GM19372 (cell line): ENCODE measurements around the gene STYK1.
A peak's percentile ranks its signal among the peaks of the same experiment; 100 is the strongest.

ENCODE experiments used
- ATAC-seq: cut with Tn5 transposase; IDR thresholded peaks from one replicate; pipeline ENCODE4 v1.9.1; 2021; ENCODE audit warnings: mild to moderate bottlenecking, low read depth, moderate library complexity; ENCODE audit not compliant: unreplicated experiment

Gene STYK1

DNA sequence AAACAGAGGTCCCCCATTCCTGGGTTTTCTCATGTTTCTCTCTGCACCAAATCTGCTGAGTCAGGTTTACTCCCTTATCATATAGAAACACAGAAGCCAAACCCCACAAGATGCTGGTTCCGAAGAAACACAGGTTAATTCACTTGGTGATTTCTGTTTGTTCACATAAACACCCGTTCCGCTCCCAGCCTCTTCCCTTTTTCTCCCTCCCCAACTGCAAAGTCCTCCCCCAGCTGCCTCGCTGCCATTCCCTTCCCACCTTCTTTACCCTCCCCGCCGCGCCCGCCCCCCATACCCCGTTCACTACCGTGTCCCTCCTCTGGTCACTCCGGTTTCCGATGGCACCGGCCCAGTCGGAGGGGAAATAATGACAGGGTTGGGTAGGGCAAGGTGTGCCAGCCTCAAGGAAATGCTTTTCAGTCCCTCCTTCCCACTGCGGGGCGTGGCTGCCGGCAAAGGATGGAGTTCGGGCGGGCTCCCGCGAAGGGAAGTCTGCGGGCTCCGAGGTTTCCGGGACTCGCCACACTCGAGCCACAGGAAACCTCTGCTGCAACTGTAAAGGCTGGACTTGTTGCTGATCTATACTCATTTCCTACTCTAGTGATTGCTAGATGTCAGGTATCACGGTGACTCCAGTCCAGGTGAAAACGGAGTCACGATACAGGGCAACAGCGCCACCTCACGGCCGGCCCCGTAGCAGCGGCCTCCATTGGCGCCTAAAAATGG lies at the start of gene STYK1:
Gene STYK1 (minus strand): TSS at position 394 of the 726 bp plus-strand sequence. CDS start 39,434 bp downstream, outside the sequence.
- peak; percentile 59 for ATAC-seq

DNA sequence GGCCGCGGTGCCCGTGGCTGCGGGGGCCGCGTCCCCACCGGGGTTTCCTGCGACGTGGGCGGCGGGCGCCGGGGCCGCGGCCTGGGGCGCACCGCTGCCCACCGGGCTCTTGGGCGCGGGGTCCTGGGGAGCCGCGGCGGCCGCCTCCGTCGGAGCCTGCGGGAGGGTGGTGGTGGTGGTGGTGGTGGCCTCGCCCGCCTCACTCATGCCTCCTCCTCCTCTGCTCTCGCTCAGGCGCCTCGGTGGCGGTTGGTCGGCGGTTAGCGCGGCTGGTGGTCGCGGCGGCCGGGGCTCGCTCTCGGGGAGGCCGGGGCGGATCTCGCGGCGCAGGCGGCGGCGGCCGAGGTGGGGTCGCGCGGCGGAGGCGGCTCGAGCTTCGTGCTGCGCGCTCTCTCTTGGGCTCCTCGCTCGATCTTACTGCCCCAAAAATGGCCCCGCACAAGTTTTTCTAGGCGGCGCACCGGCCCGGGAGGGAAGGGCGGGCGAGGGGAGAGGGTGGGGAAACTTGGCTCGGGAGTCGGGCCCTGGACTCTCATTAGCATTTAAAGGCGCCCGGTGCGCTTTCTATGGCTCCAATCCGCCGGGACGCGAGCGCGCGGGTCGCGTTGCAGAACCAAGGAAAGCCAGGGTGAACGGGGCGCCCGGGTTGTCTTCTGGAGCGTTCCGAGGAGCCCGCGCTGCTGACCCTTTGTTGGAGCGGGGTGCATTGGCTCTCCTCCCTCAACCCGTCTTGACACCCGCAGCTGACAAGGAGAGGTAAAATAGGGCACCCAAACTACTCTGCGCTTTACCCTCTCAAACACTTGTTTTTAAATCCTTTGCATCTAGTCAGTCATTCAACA lies 49.3 kb upstream of the STYK1 start, which contains the start of gene YBX3:
Gene YBX3 (minus strand): TSS at position 419 of the 842 bp plus-strand sequence. CDS start 212 bp downstream, at position 207.
- ATAC-seq, result peak; percentile 48

- peak; percentile 44 for ATAC-seq
Measured at GRCh38 chr12:10722502-10722904, 48.7 kb upstream of the STYK1 start.

DNA sequence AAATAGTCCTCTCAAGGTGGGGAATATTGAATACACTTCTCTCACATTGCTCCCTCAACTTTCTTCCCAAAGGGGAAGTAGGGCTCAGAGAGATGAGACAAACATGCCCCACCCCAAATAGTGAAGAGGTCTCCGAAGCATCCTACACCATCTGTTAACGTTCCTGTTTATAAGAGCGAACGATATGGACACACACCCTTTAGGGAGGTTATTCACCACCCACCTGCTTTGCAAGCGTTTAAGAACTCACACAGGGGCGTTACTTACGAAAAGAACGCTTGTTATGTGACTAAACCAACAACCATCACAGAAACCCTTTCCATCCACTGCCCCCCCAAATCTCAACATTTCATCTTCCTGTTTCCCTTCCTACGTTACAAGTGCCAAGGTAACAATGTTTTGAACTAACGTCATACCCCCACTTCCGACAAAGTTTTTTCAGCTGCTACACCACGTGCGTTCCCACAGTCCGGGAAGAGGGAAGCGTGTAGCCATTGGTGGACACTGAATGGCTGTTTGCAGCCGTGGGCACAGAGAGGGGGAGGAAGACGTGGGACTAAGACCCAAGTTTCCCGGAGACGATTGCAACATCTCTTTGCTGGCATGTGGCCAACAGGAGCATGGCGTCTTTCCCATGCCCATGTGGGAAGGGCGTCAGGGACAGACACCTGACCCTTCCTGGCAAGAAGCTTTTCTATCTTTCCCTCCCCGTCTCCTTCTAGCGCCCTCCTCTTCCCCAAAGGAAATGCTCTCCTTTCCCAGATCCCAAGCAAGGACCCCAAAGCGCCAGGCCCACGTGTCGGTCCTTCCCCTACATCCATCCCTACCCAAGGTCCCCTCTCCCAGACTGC lies 48.0 kb upstream of the STYK1 start:
- peak; percentile 35 for ATAC-seq

- ATAC-seq, result no peak
Measured at GRCh38 chr12:10720974-10721650, 47.3 kb upstream of the STYK1 start.

DNA sequence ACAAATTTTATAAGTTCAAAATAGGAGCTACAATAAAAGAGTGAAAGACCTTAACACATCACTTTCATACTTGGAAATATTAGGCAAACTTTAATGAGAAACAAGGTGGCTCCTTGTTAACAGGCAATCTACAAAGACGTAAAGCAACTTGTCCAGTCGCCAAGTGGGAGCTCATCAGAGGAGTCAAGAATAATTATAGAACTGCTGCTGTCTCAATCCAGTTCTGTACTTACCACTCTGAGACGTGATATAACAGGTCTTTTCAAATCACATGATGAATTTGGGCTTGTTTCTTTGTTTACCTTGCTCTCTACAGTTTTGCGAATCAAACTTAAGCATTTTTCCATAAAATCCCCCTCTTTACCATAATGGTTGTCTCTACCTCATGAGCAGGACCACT lies 45.6 kb upstream of the STYK1 start:
- no peak for ATAC-seq

- no peak for ATAC-seq
Measured at GRCh38 chr12:10718279-10718821, 44.5 kb upstream of the STYK1 start.

- ATAC-seq, result no peak
Measured at GRCh38 chr12:10717410-10717809, 43.6 kb upstream of the STYK1 start.

DNA sequence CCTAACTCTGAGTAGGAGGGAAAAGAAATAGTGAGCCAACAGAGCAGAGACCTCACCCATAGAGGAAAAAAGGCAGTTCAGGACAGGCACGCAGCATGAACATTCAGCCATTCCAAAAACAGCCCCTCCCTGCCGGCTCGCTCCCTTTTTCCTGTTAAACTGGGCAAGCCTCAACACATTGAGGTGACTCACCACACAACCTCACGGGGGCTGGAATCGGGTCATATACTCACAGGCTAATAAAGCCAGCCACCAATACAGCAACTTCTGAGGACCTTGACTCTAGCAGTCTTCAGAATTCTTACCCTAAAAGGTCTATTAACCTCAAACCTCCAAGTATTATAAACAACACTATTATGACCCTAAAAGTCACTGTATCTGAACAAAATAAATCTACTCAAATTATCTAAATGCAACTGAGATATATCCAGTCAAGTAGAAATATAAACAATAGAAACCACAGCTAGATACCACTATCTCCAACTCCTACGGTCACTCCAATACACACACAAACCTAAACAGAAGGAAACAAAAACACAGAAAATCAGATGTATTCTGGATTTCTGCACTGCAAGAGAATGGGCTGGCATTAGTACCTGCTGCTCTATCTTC lies 43.0 kb upstream of the STYK1 start:
- ATAC-seq, result no peak

GRCh38 chr12:10716277-10716676 lies 42.4 kb upstream of the STYK1 start:
- no peak for ATAC-seq

DNA sequence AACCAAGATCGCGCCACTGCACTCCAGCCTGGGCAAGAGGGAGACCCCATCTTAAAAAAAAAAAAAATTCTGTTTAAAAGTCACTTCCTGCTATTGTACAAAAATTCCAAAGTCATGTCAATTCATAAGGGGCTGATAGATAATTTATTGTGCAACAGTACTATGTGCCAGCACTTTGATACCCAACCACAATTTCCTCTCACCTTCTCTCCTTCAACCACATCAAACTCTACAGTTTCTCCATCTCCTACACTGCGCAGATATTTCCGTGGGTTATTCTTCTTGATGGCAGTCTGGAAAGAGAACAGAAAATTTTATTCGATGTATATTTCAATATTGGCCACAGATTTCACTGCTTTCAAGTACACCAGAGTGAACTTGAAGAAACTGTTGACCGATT lies 41.6 kb upstream of the STYK1 start:
- no peak for ATAC-seq

- no peak for ATAC-seq
Measured at GRCh38 chr12:10709808-10710207, 36.0 kb upstream of the STYK1 start.

DNA sequence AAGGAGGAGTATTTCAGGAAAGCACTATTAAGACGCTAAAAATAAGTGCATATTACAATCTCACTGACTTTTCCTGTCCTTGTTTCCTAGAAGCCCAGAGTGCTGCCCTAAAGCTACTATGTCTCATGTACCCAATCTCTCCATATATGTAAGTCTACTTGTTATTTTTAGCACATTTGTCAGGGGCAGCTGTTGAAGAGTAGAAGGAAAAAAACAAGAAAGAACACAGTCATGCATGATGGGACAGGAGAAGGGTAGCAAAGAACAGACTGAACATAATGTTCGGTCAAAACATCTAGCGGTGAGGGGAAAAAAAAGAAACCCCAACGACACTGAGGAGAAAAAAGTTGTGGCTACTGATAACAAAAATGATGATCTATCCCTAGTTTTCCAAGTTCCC lies 35.0 kb upstream of the STYK1 start:
- ATAC-seq, result no peak

- no peak for ATAC-seq
Measured at GRCh38 chr12:10705655-10706054, 31.8 kb upstream of the STYK1 start.

- ATAC-seq, result no peak
Measured at GRCh38 chr12:10701843-10702242, 28.0 kb upstream of the STYK1 start.

DNA sequence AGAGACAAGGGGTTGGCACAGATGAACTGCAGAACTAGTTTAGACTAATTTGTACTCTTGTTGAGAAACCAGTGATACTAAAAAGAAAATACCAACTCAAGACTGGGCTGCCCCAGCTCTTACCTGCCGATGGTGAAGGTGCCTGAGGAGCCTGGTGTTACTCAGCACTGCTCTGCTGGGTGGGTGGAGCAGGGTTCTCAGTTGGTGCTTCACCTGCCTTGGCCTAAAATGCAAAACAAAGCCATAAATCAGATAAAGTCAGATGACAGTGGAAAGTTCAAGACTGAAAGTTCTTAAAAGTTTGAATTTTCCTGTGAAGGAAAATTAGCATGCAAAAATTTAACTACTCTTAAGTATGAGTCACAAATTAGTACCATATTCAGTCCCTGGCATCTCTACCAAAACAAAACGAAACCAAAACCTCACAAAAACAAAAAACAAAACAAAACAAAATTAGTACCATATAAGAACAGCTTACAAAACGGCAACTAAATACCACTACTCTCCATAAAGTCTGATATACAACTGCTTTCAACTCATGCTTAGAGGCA lies 27.4 kb upstream of the STYK1 start:
- no peak for ATAC-seq

- no peak for ATAC-seq
Measured at GRCh38 chr12:10700581-10700980, 26.7 kb upstream of the STYK1 start.

GRCh38 chr12:10697862-10698261 lies 24.0 kb upstream of the STYK1 start:
- no peak for ATAC-seq

GRCh38 chr12:10697156-10697555 lies 23.3 kb upstream of the STYK1 start:
- no peak for ATAC-seq
